Testis (tissue), 3 donors: ENCODE data around the gene ELOVL3. TPM values are rescaled to one million over a fixed set of nuclear protein-coding genes. Genes with fewer than 3 reads are reported as not detected.

Experiments used
- DNase-seq: peaks from one replicate; pipeline ENCODE4 v3.0.0-alpha.2; 2019
- H3K27ac ChIP-seq, 2 donors: fragments of 200-600 bp; sonication (generic); one replicate each; pipeline ENCODE4 v1.5.1; 2019
- H3K27me3 ChIP-seq: fragments of 200-600 bp; sonication (generic); one replicate; pipeline ENCODE4 v1.5.1; 2019
- H3K36me3 ChIP-seq: fragments of 200-600 bp; sonication (generic); one replicate; pipeline ENCODE4 v1.5.1; 2017; ENCODE audit warnings: low read depth; ENCODE audit errors: missing control alignments
- H3K4me1 ChIP-seq: fragments of 200-600 bp; sonication (generic); one replicate; pipeline ENCODE4 v1.5.1; 2019
- H3K4me3 ChIP-seq, 2 donors: fragments of 200-600 bp; sonication (generic); one replicate each; pipeline ENCODE4 v1.5.1; 2017 to 2019
- H3K9me3 ChIP-seq: fragments of 200-600 bp; sonication (generic); one replicate; pipeline ENCODE4 v1.5.1; 2017
- POLR2A ChIP-seq: fragments of 450-650 bp; IDR thresholded peaks from one replicate; pipeline ENCODE4 v1.6.1; 2017; ENCODE audit warnings: antibody characterized with exemption, mild to moderate bottlenecking, moderate library complexity
- WGBS, 2 donors: methylation state at CpG; one replicate each; pipeline ENCODE4 v1.1.5; 2018; 5-methylcytosine and 5-hydroxymethylcytosine counted together
- intact Hi-C: fragments of 100-400 bp; cut with DNase I; formaldehyde crosslinking; loops from one replicate; pipeline ENCODE4 v1.15.1; 2023; ENCODE audit warnings: low total_unique reads
- polyA plus RNA-seq: library from polyadenylated mRNA; stranded (reverse); fragments of 350-450 nt; fragmentation: Illumina TruSeq; extraction: RNeasy Lipid Tissue Mini Kit (QIAGEN cat#74804); gene quantifications from one replicate; pipeline ENCODE4 v1.2.3, GENCODE V29; 2014; ENCODE audit warnings: low read depth, low replicate concordance; ENCODE audit not compliant: insufficient read depth
- total RNA-seq, 2 donors: library from RNA; depleted of rRNA; stranded (reverse); fragments of >200 nt; gene quantifications; one replicate each; pipeline ENCODE4 v1.2.3, GENCODE V29; 2016
- TF ChIP-seq, protein P1 (sequence below), 3 experiments: fragments of 450-650 bp in 2 of 3; fragments of 200-600 bp in 1 of 3; sonication (generic) in 1 of 3; IDR thresholded peaks; one replicate each; pipeline ENCODE4 v1.5.1; 2016 to 2019; ENCODE audit warnings: antibody characterized with exemption in 3 of 3, mild to moderate bottlenecking in 2 of 3, moderate library complexity in 1 of 3

Gene ELOVL3
- total and polyA plus RNA-seq, 3 donors from 2014 or later, result 1.5 to 5.0 (median 2.8) TPM

DNA sequence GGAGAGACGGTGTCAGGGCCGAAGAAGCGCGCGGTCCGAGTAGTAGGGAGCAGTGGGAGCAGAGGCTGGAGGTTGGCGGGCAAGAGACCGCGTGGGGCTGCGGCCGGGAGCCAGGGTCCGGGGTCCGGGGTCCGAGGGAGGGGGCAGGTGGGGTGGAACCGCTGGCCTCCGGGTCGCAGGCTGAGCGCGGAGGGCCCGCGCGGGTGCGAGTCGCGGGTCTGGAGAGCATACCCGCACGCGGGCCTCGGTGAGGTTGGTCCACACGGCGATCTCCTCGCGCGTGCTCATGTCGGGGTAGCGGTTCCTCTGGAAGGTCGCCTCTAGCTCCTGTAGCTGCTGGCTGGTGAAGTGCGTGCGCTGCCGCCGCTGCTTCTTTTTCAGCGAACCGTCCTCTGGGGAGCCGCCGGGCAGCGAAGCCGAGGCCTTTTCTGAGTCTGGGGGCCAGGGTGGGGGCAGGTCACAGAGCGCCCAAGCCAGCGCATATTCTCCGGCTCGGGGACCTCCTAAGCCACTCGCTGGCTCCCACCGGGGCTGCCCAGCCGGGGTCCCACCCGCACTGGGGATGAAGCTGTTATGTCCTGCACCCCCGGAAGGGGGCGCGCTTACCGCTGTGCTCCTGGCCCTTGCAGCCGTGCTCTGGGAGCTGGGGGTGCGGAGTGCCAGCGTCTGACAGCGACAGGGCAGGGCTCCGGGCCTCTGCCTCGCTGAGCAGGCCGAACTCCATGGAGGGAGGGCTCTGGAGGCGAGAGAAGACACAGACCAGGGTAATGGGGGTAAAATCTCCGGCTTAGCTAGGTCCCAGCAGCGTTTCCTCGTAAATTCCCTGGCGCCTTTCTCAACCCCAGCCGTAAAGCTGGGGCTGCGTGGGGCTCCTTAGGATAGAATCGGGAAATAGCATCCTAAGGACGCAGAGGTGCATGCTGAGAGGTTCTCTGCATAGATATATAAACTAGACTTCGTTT, 5.5 kb downstream of the ELOVL3 start:
- peak; percentile 58 for DNase-seq

DNA sequence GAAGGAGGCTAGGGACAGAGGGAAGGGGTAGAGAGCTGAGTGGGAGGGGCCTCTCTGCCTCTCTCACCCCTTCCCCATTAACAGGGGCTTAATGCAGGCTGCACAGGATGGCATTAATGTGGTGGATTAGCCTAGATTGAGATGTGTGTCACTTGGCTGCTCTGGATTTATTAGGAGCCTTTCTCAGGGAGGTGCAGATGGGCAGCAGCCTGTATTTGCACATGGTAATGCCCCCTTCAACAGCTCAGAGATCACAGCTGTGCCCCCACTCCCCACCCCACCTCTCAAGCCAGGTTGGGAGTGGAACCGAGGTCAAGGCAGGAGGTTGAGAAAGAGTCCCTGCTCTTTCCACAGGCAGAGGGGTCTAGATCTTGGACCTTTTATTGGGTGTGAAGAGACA, 7.9 kb downstream of the ELOVL3 start:
- no peak for TF ChIP-seq POLR2A
- TF ChIP-seq, protein P1, sequence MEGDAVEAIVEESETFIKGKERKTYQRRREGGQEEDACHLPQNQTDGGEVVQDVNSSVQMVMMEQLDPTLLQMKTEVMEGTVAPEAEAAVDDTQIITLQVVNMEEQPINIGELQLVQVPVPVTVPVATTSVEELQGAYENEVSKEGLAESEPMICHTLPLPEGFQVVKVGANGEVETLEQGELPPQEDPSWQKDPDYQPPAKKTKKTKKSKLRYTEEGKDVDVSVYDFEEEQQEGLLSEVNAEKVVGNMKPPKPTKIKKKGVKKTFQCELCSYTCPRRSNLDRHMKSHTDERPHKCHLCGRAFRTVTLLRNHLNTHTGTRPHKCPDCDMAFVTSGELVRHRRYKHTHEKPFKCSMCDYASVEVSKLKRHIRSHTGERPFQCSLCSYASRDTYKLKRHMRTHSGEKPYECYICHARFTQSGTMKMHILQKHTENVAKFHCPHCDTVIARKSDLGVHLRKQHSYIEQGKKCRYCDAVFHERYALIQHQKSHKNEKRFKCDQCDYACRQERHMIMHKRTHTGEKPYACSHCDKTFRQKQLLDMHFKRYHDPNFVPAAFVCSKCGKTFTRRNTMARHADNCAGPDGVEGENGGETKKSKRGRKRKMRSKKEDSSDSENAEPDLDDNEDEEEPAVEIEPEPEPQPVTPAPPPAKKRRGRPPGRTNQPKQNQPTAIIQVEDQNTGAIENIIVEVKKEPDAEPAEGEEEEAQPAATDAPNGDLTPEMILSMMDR (IDR thresholded peaks at IDR 0.05), result no peak
- Histone ChIP-seq H3K9me3 (no peaks in the 10 kb centered on the region), H3K36me3 (no peaks in the 10 kb centered on the region), H3K27ac (no peak overlapping the region), H3K4me1 (peaks cover 15% of the 10 kb centered on the region), H3K4me3 (no peak overlapping the region), H3K27me3 (no peaks in the 10 kb centered on the region)
- 75 to 81% methylated on average over 1 of the region's 1 CpG for WGBS, 2 donors
- DNase-seq, result no peak
- intact Hi-C loops, result loop anchor here (5.0 kb wide), 1 partner anchor 118 kb away; no protein-coding TSS in a partner anchor

More for the DNA sequence above, 5.5 kb downstream of the ELOVL3 start:
- no peaks in the 10 kb centered on the region for H3K27me3 ChIP-seq
- peak overlapping the region; percentile 42 to 56 for H3K4me3 ChIP-seq
- no peaks in the 10 kb centered on the region for H3K36me3 ChIP-seq
- 16 to 19% methylated on average over 32 to 54 of the region's 76 CpGs for WGBS, 2 donors
- H3K27ac ChIP-seq, result no peak overlapping the region
- intact Hi-C loops, result loop anchor here (5.0 kb wide), 1 partner anchor 121 kb away; no protein-coding TSS in a partner anchor
- no peak for TF ChIP-seq POLR2A
- TF ChIP-seq, protein P1 (IDR thresholded peaks at IDR 0.05), result peak; percentile 26 to 63 (median 55)
- H3K9me3 ChIP-seq, result no peaks in the 10 kb centered on the region
- peaks cover 15% of the 10 kb centered on the region for H3K4me1 ChIP-seq

DNA sequence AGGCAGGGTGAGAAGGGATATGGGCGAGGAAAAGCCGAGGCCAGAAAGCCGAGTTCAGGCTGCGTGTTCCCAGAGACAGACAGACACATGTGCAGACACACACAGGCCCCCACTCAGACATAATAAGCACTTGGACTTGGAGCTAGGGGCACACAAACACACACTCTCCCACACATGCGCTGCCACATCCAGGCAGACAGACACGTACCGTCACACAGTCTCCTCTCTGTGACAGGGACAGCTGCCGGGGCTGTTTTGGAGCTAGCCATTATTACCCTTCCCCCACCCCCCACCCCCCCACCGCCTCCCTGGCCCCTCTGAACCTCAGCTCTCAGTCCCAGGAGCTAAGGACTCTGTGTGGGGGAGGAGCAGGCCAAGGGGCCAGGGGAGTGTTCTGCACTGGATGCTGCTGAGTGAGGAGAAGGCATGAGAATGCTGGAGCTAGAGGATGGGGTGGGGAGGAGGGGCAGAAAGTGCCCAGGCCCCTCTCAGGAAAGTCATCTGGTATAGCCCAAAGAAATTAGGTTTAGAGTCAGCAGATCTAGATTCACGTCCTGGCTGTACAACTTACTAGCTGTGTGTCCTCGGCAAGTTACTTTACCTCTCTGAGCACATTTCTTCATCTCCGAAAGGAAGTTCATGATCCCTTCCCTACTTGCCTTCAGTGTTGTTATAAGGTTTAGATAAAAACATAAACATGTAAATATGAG, 8.9 kb downstream of the ELOVL3 start:
- no peak overlapping the region for H3K4me3 ChIP-seq
- intact Hi-C loops, result loop anchor here (5.0 kb wide), 1 partner anchor 117 kb away; no protein-coding TSS in a partner anchor
- TF ChIP-seq, protein P1 (IDR thresholded peaks at IDR 0.05), result no peak
- TF ChIP-seq POLR2A, result no peak
- no peak overlapping the region for H3K27ac ChIP-seq
- peaks cover 13% of the 10 kb centered on the region for H3K4me1 ChIP-seq
- no peaks in the 10 kb centered on the region for H3K36me3 ChIP-seq
- no peaks in the 10 kb centered on the region for H3K27me3 ChIP-seq
- no peak for DNase-seq
- 82 to 94% methylated on average over 6 to 12 of the region's 12 CpGs for WGBS, 2 donors
- no peaks in the 10 kb centered on the region for H3K9me3 ChIP-seq

DNA sequence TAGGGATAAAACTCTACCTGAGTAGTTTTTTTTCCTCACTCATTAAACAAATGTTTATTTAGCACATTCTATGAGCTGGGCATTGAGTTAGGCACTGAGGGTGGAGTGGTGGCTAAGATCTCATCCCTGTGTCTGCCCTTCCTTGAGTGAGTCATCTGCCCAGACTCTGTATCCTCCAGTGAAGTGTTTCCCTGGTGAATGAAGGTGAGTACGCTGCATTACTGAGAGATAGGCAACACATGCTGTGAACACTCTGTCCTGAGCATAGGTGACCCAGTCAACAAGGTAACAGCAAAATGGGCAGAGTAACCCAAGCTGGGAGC, 9.5 kb downstream of the ELOVL3 start:
- 95 to 100% methylated on average over 1 of the region's 1 CpG for WGBS, 2 donors
- peaks cover 11% of the 10 kb centered on the region for H3K4me1 ChIP-seq
- H3K4me3 ChIP-seq, result no peak overlapping the region
- H3K36me3 ChIP-seq, result no peaks in the 10 kb centered on the region
- H3K27ac ChIP-seq, result no peak overlapping the region
- H3K9me3 ChIP-seq, result no peaks in the 10 kb centered on the region
- TF ChIP-seq, protein P1 (IDR thresholded peaks at IDR 0.05), result no peak
- no peak for TF ChIP-seq POLR2A
- no peaks in the 10 kb centered on the region for H3K27me3 ChIP-seq
- intact Hi-C loops, result no loop called here
- no peak for DNase-seq
